ENCODE results near the gene IGLON5.

The IGLON5 gene

GRCh38 chr19:51317968-51318367 is 6.5 kb downstream of the IGLON5 start:
- no peak for DNase-seq (ENCODE audit: low read depth, low spot score)

- DNase-seq (ENCODE audit: low read depth, low spot score) = no peak
These were observed 7.5 kb downstream of the IGLON5 start for GRCh38 chr19:51318687-51319648.

GRCh38 chr19:51319649-51320279 is 8.3 kb downstream of the IGLON5 start:
- no peak for DNase-seq (ENCODE audit: low read depth, low spot score)

GRCh38 chr19:51320280-51320657 is 8.8 kb downstream of the IGLON5 start:
- no peak for DNase-seq (ENCODE audit: low read depth, low spot score)

GRCh38 chr19:51321799-51322198 is 10.4 kb downstream of the IGLON5 start:
- no peak for DNase-seq (ENCODE audit: low read depth, low spot score)

GRCh38 chr19:51323481-51324166 is 12.2 kb downstream of the IGLON5 start:
- DNase-seq (ENCODE audit: low read depth, low spot score) = no peak

- DNase-seq (ENCODE audit: low read depth, low spot score) = no peak
These were observed 12.7 kb downstream of the IGLON5 start for GRCh38 chr19:51324167-51324481.

- no peak for DNase-seq (ENCODE audit: low read depth, low spot score)
These were observed 13.9 kb downstream of the IGLON5 start for GRCh38 chr19:51325161-51325976.

- no peak for DNase-seq (ENCODE audit: low read depth, low spot score)
These were observed 15.0 kb downstream of the IGLON5 start for GRCh38 chr19:51326216-51327065.

- no peak for DNase-seq (ENCODE audit: low read depth, low spot score)
These were observed 15.9 kb downstream of the IGLON5 start for GRCh38 chr19:51327066-51328001.

GRCh38 chr19:51329411-51329810 is 18.0 kb downstream of the IGLON5 start:
- DNase-seq (ENCODE audit: low read depth, low spot score) = no peak

- DNase-seq (ENCODE audit: low read depth, low spot score) = no peak
These were observed 18.9 kb downstream of the IGLON5 start for GRCh38 chr19:51330366-51330765.

- no peak for DNase-seq (ENCODE audit: low read depth, low spot score)
These were observed 19.7 kb downstream of the IGLON5 start for GRCh38 chr19:51331193-51331592.

GRCh38 chr19:51331716-51332115 is 20.3 kb downstream of the IGLON5 start:
- no peak for DNase-seq (ENCODE audit: low read depth, low spot score)

- no peak for DNase-seq (ENCODE audit: low read depth, low spot score)
These were observed 22.5 kb downstream of the IGLON5 start for GRCh38 chr19:51333836-51334460.

- no peak for DNase-seq (ENCODE audit: low read depth, low spot score)
These were observed 25.9 kb downstream of the IGLON5 start for GRCh38 chr19:51337141-51337860.

- no peak for DNase-seq (ENCODE audit: low read depth, low spot score)
These were observed 26.6 kb downstream of the IGLON5 start for GRCh38 chr19:51337861-51338562.

Data from smooth muscle cell of the brain vasculature (primary cell).